Prostate gland (tissue), 2 donors: ENCODE measurements around the gene TESK2. TPM values are rescaled to one million over a fixed set of nuclear protein-coding genes. Genes with fewer than 3 reads are reported as not detected.
A peak's percentile ranks its signal among the peaks of the same experiment; 100 is the strongest.

Experiments
- DNase-seq: peaks from one replicate; pipeline ENCODE4 v3.0.0-alpha.2; 2019; ENCODE audit warnings: low spot score
- H3K27ac ChIP-seq, 2 donors: fragments of 200-600 bp; sonication (generic); 2 replicates each; pipeline ENCODE4 v1.5.1; 2017 to 2019
- H3K27me3 ChIP-seq: fragments of 200-600 bp; sonication (generic); replicated peaks from 2 replicates; pipeline ENCODE4 v1.5.1; 2019; ENCODE audit not compliant: insufficient read depth
- H3K36me3 ChIP-seq, 2 donors: fragments of 200-600 bp; sonication (generic); 1 replicate in 1 of 2; 2 replicates in 1 of 2; pipeline versions ENCODE4 v1.5.1 to v1.8.1; 2017 to 2019
- H3K4me1 ChIP-seq: fragments of 200-600 bp; sonication (generic); replicated peaks from 2 replicates; pipeline ENCODE4 v1.5.1; 2019
- H3K4me3 ChIP-seq, 2 donors: fragments of 200-600 bp; sonication (generic); 2 replicates each; pipeline ENCODE4 v1.5.1; 2017 to 2019
- H3K9me3 ChIP-seq: fragments of 200-600 bp; sonication (generic); 2 replicates; pipeline ENCODE4 v1.5.1; 2017
- CTCF ChIP-seq, 4 experiments: fragments of 200-600 bp in 2 of 4; fragments of 450-650 bp in 2 of 4; sonication (generic) in 2 of 4; IDR thresholded peaks; 1 replicate in 3 of 4; 2 replicates in 1 of 4; pipeline ENCODE4 v1.5.1; 2016 to 2019; ENCODE audit warnings: antibody characterized with exemption in 4 of 4, mild to moderate bottlenecking in 2 of 4, moderate library complexity in 2 of 4
- POLR2A ChIP-seq: fragments of 450-650 bp; IDR thresholded peaks from one replicate; pipeline ENCODE4 v1.6.1; 2016; ENCODE audit warnings: antibody characterized with exemption, mild to moderate bottlenecking
- POLR2AphosphoS5 ChIP-seq: sonication (generic); formaldehyde crosslinking; IDR thresholded peaks from one replicate; pipeline ENCODE4 v1.6.1; 2017; ENCODE audit warnings: antibody characterized with exemption
- WGBS: methylation state at CpG from one replicate; pipeline ENCODE4 v1.1.5; 2018; 5-methylcytosine and 5-hydroxymethylcytosine counted together
- intact Hi-C: fragments of 100-400 bp; cut with DNase I; formaldehyde crosslinking; loops from one replicate; pipeline ENCODE4 v1.14.2; 2022
- total RNA-seq, 2 donors: library from RNA; depleted of rRNA; stranded (reverse); fragments of >200 nt; gene quantifications; one replicate each; pipeline ENCODE4 v1.1.0, GENCODE V29; 2016

The TESK2 gene
- total RNA-seq, 2 donors from 2014 or later, result 21.4 to 26.4 TPM

GRCh38 chr1:45322486-45323040, 168.4 kb downstream of the TESK2 start:
- 87% methylated on average over 10 of the region's 10 CpGs for WGBS
- H3K27me3 ChIP-seq, result no peaks in the 10 kb centered on the region
- intact Hi-C loops, result no loop called here
- H3K27ac ChIP-seq, result no peak overlapping the region
- DNase-seq, result no peak
- H3K36me3 ChIP-seq, result no peaks in the 10 kb centered on the region
- no peak for TF ChIP-seq POLR2A
- no peak for TF ChIP-seq CTCF (IDR thresholded peaks at IDR 0.05)
- TF ChIP-seq POLR2AphosphoS5, result no peak
- H3K4me1 ChIP-seq, result peaks cover 5% of the 10 kb centered on the region
- no peak overlapping the region for H3K4me3 ChIP-seq
- no peaks in the 10 kb centered on the region for H3K9me3 ChIP-seq

- Histone ChIP-seq H3K27ac (peak overlapping the region in 1 of 2 donors; percentile 35), H3K4me1 (no peaks in the 10 kb centered on the region), H3K27me3 (no peaks in the 10 kb centered on the region), H3K36me3 (no peaks in the 10 kb centered on the region), H3K4me3 (no peak overlapping the region), H3K9me3 (no peaks in the 10 kb centered on the region)
- TF ChIP-seq POLR2A, result no peak
- no peak for TF ChIP-seq CTCF (IDR thresholded peaks at IDR 0.05)
- no peak for TF ChIP-seq POLR2AphosphoS5
- no peak for DNase-seq
- intact Hi-C loops, result no loop called here
- 64% methylated on average over 5 of the region's 5 CpGs for WGBS
Observed at GRCh38 chr1:45321444-45321843, 169.5 kb downstream of the TESK2 start.

- Histone ChIP-seq H3K9me3 (no peaks in the 10 kb centered on the region), H3K27ac (no peak overlapping the region), H3K4me3 (no peak overlapping the region), H3K4me1 (no peaks in the 10 kb centered on the region), H3K27me3 (no peaks in the 10 kb centered on the region), H3K36me3 (no peaks in the 10 kb centered on the region)
- intact Hi-C loops, result no loop called here
- 92% methylated on average over 4 of the region's 4 CpGs for WGBS
- no peak for DNase-seq
- TF ChIP-seq CTCF (IDR thresholded peaks at IDR 0.05) (no peak), POLR2AphosphoS5 (no peak), POLR2A (no peak)
Observed at GRCh38 chr1:45319761-45320160, 171.2 kb downstream of the TESK2 start.

- WGBS, result 71% methylated on average over 4 of the region's 4 CpGs
- TF ChIP-seq POLR2AphosphoS5, result no peak
- TF ChIP-seq CTCF (IDR thresholded peaks at IDR 0.05), result no peak
- no peak for TF ChIP-seq POLR2A
- Histone ChIP-seq H3K27ac (no peak overlapping the region), H3K9me3 (no peaks in the 10 kb centered on the region), H3K4me1 (no peaks in the 10 kb centered on the region), H3K27me3 (no peaks in the 10 kb centered on the region), H3K36me3 (no peaks in the 10 kb centered on the region), H3K4me3 (no peak overlapping the region)
- no peak for DNase-seq
- intact Hi-C loops, result no loop called here
Observed at GRCh38 chr1:45317166-45317565, 173.8 kb downstream of the TESK2 start.

- Histone ChIP-seq H3K27ac (peak overlapping the region in 1 of 2 donors; percentile 23), H3K9me3 (no peaks in the 10 kb centered on the region), H3K36me3 (no peaks in the 10 kb centered on the region), H3K4me1 (no peaks in the 10 kb centered on the region), H3K27me3 (no peaks in the 10 kb centered on the region), H3K4me3 (no peak overlapping the region)
- DNase-seq, result no peak
- intact Hi-C loops, result no loop called here
- TF ChIP-seq CTCF (IDR thresholded peaks at IDR 0.05), result no peak
- TF ChIP-seq POLR2A, result no peak
- TF ChIP-seq POLR2AphosphoS5, result peak; percentile 8
- 49% methylated on average over 3 of the region's 3 CpGs for WGBS
Observed at GRCh38 chr1:45314266-45314665, 176.7 kb downstream of the TESK2 start.
